ENCODE results near the gene RCCD1. TPM values are rescaled to one million over a fixed set of nuclear protein-coding genes. Genes with fewer than 3 reads are reported as not detected.

RCCD1 gene
- total and polyA plus RNA-seq, 7 donors, result 4.4 to 7.6 (median 6.0) TPM

- ATAC-seq (no peak), DNase-seq (no peak)
- Histone ChIP-seq H3K36me3 (ENCODE audit: insufficient read depth in 1 of 2, low read depth in 1 of 2) (peaks cover 3 to 85% of the 10 kb centered on the region in 2 donors), H3K27me3 (ENCODE audit: insufficient read depth in 3 of 3, low read length in 2 of 3) (no peaks in the 10 kb centered on the region), H3K4me1 (peaks cover 5% of the 10 kb centered on the region), H3K27ac (no peak overlapping the region), H3K4me3 (no peak overlapping the region), H3K9me3 (no peaks in the 10 kb centered on the region)
- intact Hi-C loops (cut with DNase I), result no loop called here
- TF ChIP-seq CTCF (IDR thresholded peaks at IDR 0.05), result no peak
- 69 to 95% (median 80%) methylated on average over 7 of the region's 7 CpGs for WGBS, 3 donors
Measured at GRCh38 chr15:90939756-90940155, 14.9 kb upstream of the RCCD1 start.

- ATAC-seq (no peak), DNase-seq (no peak)
- Histone ChIP-seq H3K4me1 (peaks cover 3% of the 10 kb centered on the region), H3K27me3 (ENCODE audit: insufficient read depth in 3 of 3, low read length in 2 of 3) (no peaks in the 10 kb centered on the region), H3K36me3 (ENCODE audit: insufficient read depth in 1 of 2, low read depth in 1 of 2) (peaks cover 3 to 97% of the 10 kb centered on the region in 2 donors), H3K27ac (no peak overlapping the region), H3K4me3 (no peak overlapping the region), H3K9me3 (no peaks in the 10 kb centered on the region)
- no peak for TF ChIP-seq CTCF (IDR thresholded peaks at IDR 0.05)
- 93 to 96% (median 96%) methylated on average over 4 of the region's 4 CpGs for WGBS, 3 donors
- intact Hi-C loops (cut with DNase I), result no loop called here
Measured at GRCh38 chr15:90941038-90941437, 13.6 kb upstream of the RCCD1 start.

- Histone ChIP-seq H3K4me3 (no peak overlapping the region), H3K27ac (no peak overlapping the region), H3K4me1 (no peaks in the 10 kb centered on the region), H3K27me3 (ENCODE audit: insufficient read depth in 3 of 3, low read length in 2 of 3) (no peaks in the 10 kb centered on the region), H3K9me3 (no peaks in the 10 kb centered on the region), H3K36me3 (ENCODE audit: insufficient read depth in 1 of 2, low read depth in 1 of 2) (peaks cover 3 to 100% of the 10 kb centered on the region in 2 donors)
- ATAC-seq, result no peak
- no peak for TF ChIP-seq CTCF (IDR thresholded peaks at IDR 0.05)
- no peak for DNase-seq
- intact Hi-C loops (cut with DNase I), result no loop called here
- 89 to 92% (median 90%) methylated on average over 12 of the region's 12 CpGs for WGBS, 3 donors
Measured at GRCh38 chr15:90942354-90943120, 12.1 kb upstream of the RCCD1 start.

- WGBS, 3 donors, result 88 to 94% (median 93%) methylated on average over 7 of the region's 7 CpGs
- Histone ChIP-seq H3K9me3 (no peaks in the 10 kb centered on the region), H3K36me3 (ENCODE audit: insufficient read depth in 1 of 2, low read depth in 1 of 2) (peaks cover 2 to 100% of the 10 kb centered on the region in 2 donors), H3K4me1 (no peaks in the 10 kb centered on the region), H3K27ac (no peak overlapping the region), H3K27me3 (ENCODE audit: insufficient read depth in 3 of 3, low read length in 2 of 3) (no peaks in the 10 kb centered on the region), H3K4me3 (no peak overlapping the region)
- intact Hi-C loops (cut with DNase I), result no loop called here
- no peak for DNase-seq
- TF ChIP-seq CTCF (IDR thresholded peaks at IDR 0.05), result no peak
- no peak for ATAC-seq
Measured at GRCh38 chr15:90945091-90945490, 9.6 kb upstream of the RCCD1 start.

GRCh38 chr15:90946538-90946937, 8.1 kb upstream of the RCCD1 start:
- TF ChIP-seq CTCF (IDR thresholded peaks at IDR 0.05), result no peak
- ATAC-seq, result no peak
- intact Hi-C loops (cut with DNase I), result no loop called here
- Histone ChIP-seq H3K27me3 (ENCODE audit: insufficient read depth in 3 of 3, low read length in 2 of 3) (no peaks in the 10 kb centered on the region), H3K4me3 (no peak overlapping the region), H3K27ac (no peak overlapping the region), H3K9me3 (no peaks in the 10 kb centered on the region), H3K36me3 (ENCODE audit: insufficient read depth in 1 of 2, low read depth in 1 of 2) (peaks cover 2 to 100% of the 10 kb centered on the region in 2 donors), H3K4me1 (no peaks in the 10 kb centered on the region)
- DNase-seq, result no peak
- 85 to 92% (median 87%) methylated on average over 16 of the region's 16 CpGs for WGBS, 3 donors
